NOMO-1 treated with dmso at 0.1 percent for 144 hours (cell line): ENCODE data around the gene MRPL53.

ENCODE experiments used
- DNase-seq: peaks from one replicate; lab custom pipeline; 2025; ENCODE audit not compliant: unreplicated experiment; lab: John Stamatoyannopoulos, UW

Gene MRPL53

GRCh38 chr2:74429487-74430451 is 42.7 kb downstream of the MRPL53 start:
- no peak for DNase-seq

- DNase-seq = no peak
Measured at GRCh38 chr2:74428675-74429074, 43.8 kb downstream of the MRPL53 start.

GRCh38 chr2:74427551-74427950 is 44.9 kb downstream of the MRPL53 start:
- DNase-seq = no peak

GRCh38 chr2:74426181-74426758 is 46.2 kb downstream of the MRPL53 start:
- DNase-seq = no peak

GRCh38 chr2:74425523-74425922 is 47.0 kb downstream of the MRPL53 start:
- DNase-seq = no peak

- DNase-seq = no peak
Measured at GRCh38 chr2:74424995-74425406, 47.5 kb downstream of the MRPL53 start.

- no peak for DNase-seq
Measured at GRCh38 chr2:74424139-74424992, 48.1 kb downstream of the MRPL53 start.

- DNase-seq = no peak
Measured at GRCh38 chr2:74423231-74424095, 49.0 kb downstream of the MRPL53 start.
